Neural crest cell (in vitro differentiated cells): ENCODE data around the gene MNX1. TPM values are rescaled to one million over a fixed set of nuclear protein-coding genes. Genes with fewer than 3 reads are reported as not detected.
A peak's percentile ranks its signal among the peaks of the same experiment; 100 is the strongest.

Source experiments
- DNase-seq: peaks from one replicate; pipeline ENCODE4 v3.0.0; 2021; ENCODE audit warnings: low read depth, mixed read lengths, low spot score
- H3K27ac Mint-ChIP-seq: one replicate; pipeline ENCODE4 v1.8.0; 2021; ENCODE audit warnings: mild to moderate bottlenecking, mixed read lengths; ENCODE audit not compliant: unreplicated experiment
- H3K27me3 Mint-ChIP-seq: 2 replicates; pipeline ENCODE4 v1.8.0; 2021; ENCODE audit warnings: low read depth, mild to moderate bottlenecking, mixed read lengths
- H3K36me3 Mint-ChIP-seq: 2 replicates; pipeline ENCODE4 v1.8.0; 2021; ENCODE audit warnings: low read depth, mild to moderate bottlenecking, mixed read lengths
- H3K4me1 Mint-ChIP-seq: 2 replicates; pipeline ENCODE4 v1.8.0; 2021; ENCODE audit warnings: mixed read lengths
- H3K4me3 Mint-ChIP-seq: one replicate; pipeline ENCODE4 v1.8.0; 2021; ENCODE audit warnings: mild to moderate bottlenecking, mixed read lengths
- H3K9me3 Mint-ChIP-seq: 2 replicates; pipeline ENCODE4 v1.8.0; 2021; ENCODE audit warnings: mixed read lengths
- CTCF ChIP-seq: fragments of 200-600 bp; sonication (generic); conservative IDR thresholded peaks from 2 replicates; pipeline ENCODE4 v1.5.0; 2021; ENCODE audit warnings: antibody characterized with exemption, mild to moderate bottlenecking
- total RNA-seq: library from RNA; stranded (reverse); gene quantifications from 2 replicates; pipeline ENCODE4 v1.2.1, GENCODE V29; 2021

The MNX1 gene
- total RNA-seq, 1 donor from 2014 or later: 0.14 TPM

GRCh38 chr7:157019718-157020451, 9.4 kb upstream of the MNX1 start:
- DNase-seq: no peak
- TF ChIP-seq CTCF: no peak
- Mint-ChIP-seq H3K27me3 (peaks cover 91% of the 10 kb centered on the region), H3K27ac (no peak overlapping the region), H3K9me3 (no peaks in the 10 kb centered on the region), H3K36me3 (no peaks in the 10 kb centered on the region), H3K4me3 (no peak overlapping the region), H3K4me1 (no peaks in the 10 kb centered on the region)

DNA sequence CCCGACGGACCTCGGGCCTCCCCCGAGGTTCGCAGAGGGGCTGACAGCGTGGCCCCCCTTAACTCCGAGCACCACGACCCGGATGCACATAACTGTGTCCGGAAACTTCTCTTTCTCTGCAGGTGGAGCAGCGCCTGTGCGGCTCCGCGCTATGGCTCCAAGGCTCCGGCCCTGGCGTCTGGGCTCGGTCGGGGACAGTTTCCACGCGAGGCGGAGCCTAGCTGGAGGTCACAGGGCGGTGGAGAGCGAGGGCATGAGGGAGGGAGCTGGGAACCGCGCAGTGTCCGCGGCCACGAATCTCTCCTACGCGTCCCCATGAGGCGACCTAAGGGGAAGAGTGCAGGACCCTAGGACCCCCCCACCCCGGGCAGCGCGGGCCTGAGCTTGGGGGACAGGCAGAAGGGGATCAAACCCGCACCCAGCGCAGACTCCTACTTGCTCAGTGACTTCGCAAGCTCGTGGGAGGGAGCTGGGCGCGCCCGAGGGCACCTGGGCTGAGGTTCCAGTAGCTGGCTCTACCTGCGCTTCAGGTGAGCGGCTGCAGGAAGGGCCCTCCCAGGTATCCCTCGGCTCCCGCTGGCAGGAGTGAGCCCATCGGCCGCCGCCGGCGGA, 8.6 kb upstream of the MNX1 start:
- Mint-ChIP-seq H3K4me3 (no peak overlapping the region), H3K27ac (no peak overlapping the region), H3K27me3 (peaks cover 91% of the 10 kb centered on the region), H3K9me3 (no peaks in the 10 kb centered on the region), H3K36me3 (no peaks in the 10 kb centered on the region), H3K4me1 (no peaks in the 10 kb centered on the region)
- no peak for TF ChIP-seq CTCF
- DNase-seq: no peak

DNA sequence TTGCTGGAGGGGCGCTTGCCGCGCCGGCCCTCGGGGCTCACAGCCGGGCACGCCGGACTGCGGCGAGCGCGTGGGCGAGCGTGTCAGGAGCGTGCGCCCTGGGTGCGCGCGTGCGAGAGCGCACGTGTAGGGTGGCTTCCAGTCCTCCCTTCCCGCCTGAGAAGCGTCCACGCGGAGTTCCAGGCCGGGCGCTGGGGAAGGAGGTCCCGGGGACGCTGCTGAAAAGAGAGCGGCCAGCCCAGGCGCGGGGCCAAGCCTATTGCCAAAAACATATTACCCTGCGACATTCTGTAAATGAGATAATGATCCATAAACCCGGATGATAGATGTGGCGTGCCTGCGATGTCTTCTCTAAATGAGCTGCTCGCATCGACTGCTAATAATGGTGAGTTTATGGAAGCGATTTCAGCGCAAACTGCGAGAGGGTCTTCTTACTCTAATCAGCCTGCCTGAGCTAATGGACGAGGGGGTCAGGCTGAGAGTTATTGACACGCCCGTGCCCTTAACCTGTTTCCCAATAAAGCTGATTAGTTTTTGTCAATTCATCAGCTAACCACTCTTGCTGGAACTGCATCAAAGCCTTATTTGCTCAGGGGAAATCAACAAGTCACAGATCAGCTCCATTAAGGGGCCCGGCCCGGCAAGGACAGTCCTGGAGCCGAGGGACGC, 8.0 kb upstream of the MNX1 start:
- no peak for TF ChIP-seq CTCF
- no peak overlapping the region for H3K27ac Mint-ChIP-seq
- peaks cover 91% of the 10 kb centered on the region for H3K27me3 Mint-ChIP-seq
- H3K36me3 Mint-ChIP-seq: no peaks in the 10 kb centered on the region
- no peaks in the 10 kb centered on the region for H3K9me3 Mint-ChIP-seq
- no peak for DNase-seq
- H3K4me3 Mint-ChIP-seq: peak overlapping the region; percentile 31
- no peaks in the 10 kb centered on the region for H3K4me1 Mint-ChIP-seq

DNA sequence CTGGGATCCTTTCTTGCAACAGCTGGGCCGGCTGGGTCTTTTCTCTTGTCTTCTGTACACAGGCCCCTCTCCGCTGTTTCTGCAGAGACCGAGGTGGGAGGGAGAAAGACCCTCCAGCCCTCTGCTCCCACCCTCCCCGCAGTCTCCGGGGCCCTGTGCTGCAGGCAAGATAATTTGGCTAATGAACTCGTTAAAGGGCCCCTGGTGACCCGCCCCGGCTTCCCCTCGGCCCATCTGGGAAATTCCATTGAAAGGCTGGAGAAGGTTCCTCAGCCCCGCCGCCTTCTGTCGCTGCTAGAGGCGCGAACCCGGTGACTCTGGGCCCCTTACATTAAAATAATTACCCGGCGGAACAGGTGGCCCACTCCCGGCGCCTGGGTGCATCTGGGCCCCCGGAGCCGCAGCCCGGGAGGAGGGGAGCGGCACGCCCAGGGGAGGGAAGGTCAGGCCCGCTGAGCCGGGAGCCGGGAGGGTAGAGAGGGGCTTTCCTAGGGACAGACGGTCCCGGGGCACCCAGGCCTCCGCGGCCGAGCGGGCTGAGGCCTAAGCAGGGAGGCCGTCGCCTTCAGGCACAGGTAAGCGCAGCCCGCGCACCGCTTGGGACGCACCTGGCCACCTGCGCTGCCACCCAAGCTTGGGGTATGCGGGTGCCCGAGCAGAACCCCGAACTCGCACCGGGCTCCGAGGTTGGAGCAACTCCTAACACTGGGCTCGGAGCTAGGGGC, 7.3 kb upstream of the MNX1 start:
- Mint-ChIP-seq H3K36me3 (no peaks in the 10 kb centered on the region), H3K27me3 (peaks cover 91% of the 10 kb centered on the region), H3K9me3 (no peaks in the 10 kb centered on the region), H3K4me1 (no peaks in the 10 kb centered on the region), H3K27ac (no peak overlapping the region), H3K4me3 (no peak overlapping the region)
- DNase-seq: no peak
- no peak for TF ChIP-seq CTCF

- Mint-ChIP-seq H3K27me3 (peaks cover 91% of the 10 kb centered on the region), H3K4me3 (no peak overlapping the region), H3K4me1 (no peaks in the 10 kb centered on the region), H3K36me3 (no peaks in the 10 kb centered on the region), H3K27ac (no peak overlapping the region), H3K9me3 (no peaks in the 10 kb centered on the region)
- no peak for DNase-seq
- TF ChIP-seq CTCF: no peak
Measured at GRCh38 chr7:157017149-157017548, 6.7 kb upstream of the MNX1 start.
